Spleen (tissue), 11 donors: Measurements from ENCODE around the gene MIAT. TPM values are rescaled to one million over a fixed set of nuclear protein-coding genes. Genes with fewer than 3 reads are reported as not detected.

Source experiments
- DNase-seq: peaks from one replicate; pipeline ENCODE4 v3.0.0-alpha.2; 2020
- H3K27ac ChIP-seq, 8 donors: fragments of 200-600 bp; sonication (generic) in 7 of 8; 1 replicate in 4 of 8; 2 replicates in 4 of 8; pipeline versions ENCODE4 v1.5.0 to v1.8.0; 2016 to 2021; ENCODE audit warnings: inconsistent platforms in 4 of 8, mild to moderate bottlenecking in 4 of 8, moderate library complexity in 1 of 8
- H3K27me3 ChIP-seq, 7 donors: fragments of 200-600 bp; sonication (generic) in 6 of 7; replicated peaks in 1 of 7; 1 replicate in 4 of 7; 2 replicates in 3 of 7; pipeline versions ENCODE4 v1.5.0 to v1.8.0; 2016 to 2021; ENCODE audit warnings: inconsistent platforms in 3 of 7, mild to moderate bottlenecking in 1 of 7
- H3K36me3 ChIP-seq, 6 donors: fragments of 200-600 bp; sonication (generic) in 5 of 6; 1 replicate in 4 of 6; 2 replicates in 2 of 6; pipeline versions ENCODE4 v1.5.0 to v1.8.0; 2016 to 2021; ENCODE audit warnings: inconsistent platforms in 2 of 6
- H3K4me1 ChIP-seq, 6 donors: fragments of 200-600 bp; sonication (generic) in 5 of 6; 1 replicate in 3 of 6; 2 replicates in 3 of 6; pipeline versions ENCODE4 v1.5.0 to v1.8.0; 2016 to 2021; ENCODE audit warnings: inconsistent platforms in 3 of 6
- H3K4me3 ChIP-seq, 8 donors: fragments of 200-600 bp; sonication (generic) in 7 of 8; 1 replicate in 4 of 8; 2 replicates in 4 of 8; pipeline versions ENCODE4 v1.5.0 to v1.8.0; 2016 to 2021; ENCODE audit warnings: inconsistent platforms in 4 of 8, mild to moderate bottlenecking in 4 of 8, moderate library complexity in 2 of 8
- H3K9me3 ChIP-seq, 8 donors: fragments of 200-600 bp; sonication (generic) in 7 of 8; 1 replicate in 4 of 8; 2 replicates in 4 of 8; pipeline versions ENCODE4 v1.5.0 to v1.8.0; 2016 to 2021; ENCODE audit warnings: inconsistent platforms in 4 of 8
- POLR2A ChIP-seq, 3 donors: fragments of 450-650 bp; IDR thresholded peaks; one replicate each; pipeline ENCODE4 v1.5.1; 2017; ENCODE audit warnings: antibody characterized with exemption in 3 of 3, mild to moderate bottlenecking in 1 of 3
- POLR2AphosphoS5 ChIP-seq, 3 donors: sonication (generic); formaldehyde crosslinking; IDR thresholded peaks; one replicate each; pipeline ENCODE4 v1.5.1; 2017; ENCODE audit warnings: antibody characterized with exemption in 3 of 3
- WGBS, 5 donors: extraction: QIAGEN DNeasy Blood & Tissue Kit in 3 of 5; methylation state at CpG; one replicate each; pipeline versions ENCODE4 v1.1.5 to v1.1.7; 2013 to 2018; 5-methylcytosine and 5-hydroxymethylcytosine counted together
- intact Hi-C: fragments of 100-400 bp; cut with DNase I; formaldehyde crosslinking; loops from one replicate; pipeline ENCODE4 v1.15.0; 2023; ENCODE audit warnings: low total_unique reads
- polyA plus RNA-seq, 3 donors: library from polyadenylated mRNA; stranded (reverse); fragments of 200-250 nt; gene quantifications; one replicate each; pipeline ENCODE4 v1.2.1, GENCODE V29; 2013
- total RNA-seq, 7 donors: library from RNA; depleted of rRNA in 3 of 7; stranded (reverse); fragments of >200 nt in 3 of 7; fragmentation: NEBNext Ultra II Directional in 4 of 7; extraction: Animal tissue kit (Norgen Biotek cat#: 25700) in 4 of 7; gene quantifications; one replicate each; pipeline versions ENCODE4 v1.1.0 to v1.2.1, GENCODE V29; 2016 to 2021
- TF ChIP-seq, protein P1 (sequence below), 11 experiments: fragments of 200-600 bp in 7 of 11; fragments of 450-650 bp in 4 of 11; sonication (generic) in 4 of 11; IDR thresholded peaks in 8 of 11; conservative IDR thresholded peaks in 3 of 11; 1 replicate in 7 of 11; 2 replicates in 4 of 11; pipeline versions ENCODE4 v1.4.0 to v1.8.0; 2016 to 2021; ENCODE audit warnings: antibody characterized with exemption in 11 of 11, inconsistent platforms in 4 of 11, mild to moderate bottlenecking in 1 of 11
- donor health status: healthy with polysubstance abuse.
- donor health status: DM: no; HTN: no; CAD: no; lungs with moderate emphysema.
- donor health status: DM: no; HTN: no; CAD: no.
- donor health status: Bipolar disorder and iron deficiency.
- donor health status: healthy.
- donor health status: DM: no; HTN: no; CAD: no.
- donor health status: DM: yes; HTN: yes; CAD: no.

The MIAT gene
- total and polyA plus RNA-seq, 10 donors, result 0.77 to 62.4 (median 19.5) TPM

DNA sequence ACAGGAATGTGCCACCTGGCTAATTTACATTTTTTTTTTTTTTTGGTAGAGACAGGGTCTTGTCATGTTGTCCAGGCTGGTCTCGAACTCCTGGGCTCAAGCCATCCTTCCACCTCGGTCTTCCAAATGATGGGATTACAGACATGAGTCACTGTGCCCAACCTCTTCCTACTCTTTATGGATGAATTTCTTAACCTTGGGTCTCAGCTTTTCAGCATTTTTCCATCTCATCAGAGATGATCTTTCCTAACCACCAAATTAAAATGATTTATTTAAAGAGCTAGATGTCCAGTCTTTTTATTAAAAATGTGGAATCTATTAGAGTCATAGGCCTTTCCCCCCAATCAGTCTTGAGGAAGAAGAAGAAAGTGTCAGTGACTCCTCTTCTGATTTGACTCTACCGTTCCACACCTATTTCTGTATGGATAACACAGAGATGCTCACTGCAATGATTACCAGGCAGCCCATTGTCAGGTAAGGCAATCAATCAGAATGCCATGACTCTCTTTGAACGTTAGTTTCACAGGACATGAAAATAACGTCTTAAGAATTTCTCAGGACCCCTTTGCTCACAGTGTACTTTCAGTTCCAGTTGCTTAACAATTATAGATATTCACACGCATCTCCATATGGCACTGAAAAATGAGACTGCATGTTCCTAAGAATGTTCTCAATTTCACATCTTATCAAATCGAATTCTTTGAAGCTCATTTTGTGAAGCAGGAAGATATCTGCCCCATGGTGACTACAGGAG is 51.0 kb downstream of the MIAT start:
- H3K27ac ChIP-seq, result peak overlapping the region in 3 of 8 donors; percentile 1 to 57 (median 25)
- H3K9me3 ChIP-seq, result peaks cover 0 to 15% (median 12%) of the 10 kb centered on the region in 8 donors
- no peak for DNase-seq
- no peaks in the 10 kb centered on the region for H3K27me3 ChIP-seq
- no peak overlapping the region for H3K4me3 ChIP-seq
- intact Hi-C loops, result no loop called here
- TF ChIP-seq POLR2AphosphoS5 (IDR thresholded peaks at IDR 0.05), result no peak
- WGBS, 5 donors, result 71 to 79% (median 72%) methylated on average over 7 of the region's 7 CpGs
- peaks cover 0 to 54% (median 6%) of the 10 kb centered on the region in 6 donors for H3K36me3 ChIP-seq
- peaks cover 0 to 56% (median 17%) of the 10 kb centered on the region in 6 donors for H3K4me1 ChIP-seq

DNA sequence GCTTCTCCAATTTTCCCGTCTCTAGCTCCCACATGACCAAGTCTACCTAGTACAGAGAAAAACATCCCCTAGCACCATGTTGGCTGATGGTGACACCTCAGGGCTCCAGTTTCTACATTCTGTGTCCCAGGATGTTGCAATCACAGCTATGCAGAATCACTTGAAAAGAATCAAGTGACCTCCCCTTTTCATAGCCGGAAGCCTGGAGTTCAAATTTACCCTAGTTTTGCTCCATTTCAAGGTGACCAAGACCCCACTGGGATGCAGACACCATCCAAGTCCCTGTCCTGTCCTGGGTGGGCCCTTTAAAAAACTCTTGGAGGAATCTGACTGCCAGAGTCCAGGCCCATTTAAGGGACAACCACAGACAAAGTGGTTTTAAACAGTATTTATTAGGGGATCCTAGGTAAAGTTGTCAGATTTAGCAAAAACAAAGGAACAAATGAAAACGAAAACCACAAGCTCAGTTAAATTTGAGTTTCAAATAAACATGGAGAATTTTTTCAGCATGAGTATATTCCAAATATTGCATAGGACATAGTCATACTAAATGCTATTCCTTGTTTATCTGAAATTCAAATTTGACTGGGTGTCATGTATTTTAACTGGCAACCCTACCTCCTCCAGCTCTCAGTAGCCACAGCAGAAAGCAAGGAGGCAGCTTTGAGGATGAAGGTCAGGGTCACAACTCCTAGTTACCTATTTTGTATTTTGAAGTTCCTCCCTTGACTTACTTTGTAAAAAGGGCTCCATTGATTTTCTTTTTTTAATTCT is 52.4 kb downstream of the MIAT start:
- intact Hi-C loops, result no loop called here
- TF ChIP-seq, protein P1, sequence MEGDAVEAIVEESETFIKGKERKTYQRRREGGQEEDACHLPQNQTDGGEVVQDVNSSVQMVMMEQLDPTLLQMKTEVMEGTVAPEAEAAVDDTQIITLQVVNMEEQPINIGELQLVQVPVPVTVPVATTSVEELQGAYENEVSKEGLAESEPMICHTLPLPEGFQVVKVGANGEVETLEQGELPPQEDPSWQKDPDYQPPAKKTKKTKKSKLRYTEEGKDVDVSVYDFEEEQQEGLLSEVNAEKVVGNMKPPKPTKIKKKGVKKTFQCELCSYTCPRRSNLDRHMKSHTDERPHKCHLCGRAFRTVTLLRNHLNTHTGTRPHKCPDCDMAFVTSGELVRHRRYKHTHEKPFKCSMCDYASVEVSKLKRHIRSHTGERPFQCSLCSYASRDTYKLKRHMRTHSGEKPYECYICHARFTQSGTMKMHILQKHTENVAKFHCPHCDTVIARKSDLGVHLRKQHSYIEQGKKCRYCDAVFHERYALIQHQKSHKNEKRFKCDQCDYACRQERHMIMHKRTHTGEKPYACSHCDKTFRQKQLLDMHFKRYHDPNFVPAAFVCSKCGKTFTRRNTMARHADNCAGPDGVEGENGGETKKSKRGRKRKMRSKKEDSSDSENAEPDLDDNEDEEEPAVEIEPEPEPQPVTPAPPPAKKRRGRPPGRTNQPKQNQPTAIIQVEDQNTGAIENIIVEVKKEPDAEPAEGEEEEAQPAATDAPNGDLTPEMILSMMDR (IDR thresholded peaks at IDR 0.05 in 8 of 11, conservative IDR thresholded peaks at IDR 0.05 in 3 of 11), result no peak
- TF ChIP-seq POLR2AphosphoS5 (IDR thresholded peaks at IDR 0.05), result no peak
- TF ChIP-seq POLR2A (IDR thresholded peaks at IDR 0.05), result no peak
- Histone ChIP-seq H3K4me3 (no peak overlapping the region), H3K4me1 (peaks cover 0 to 65% (median 28%) of the 10 kb centered on the region in 6 donors), H3K36me3 (peaks cover 0 to 63% (median 10%) of the 10 kb centered on the region in 6 donors), H3K27ac (peak overlapping the region in 3 of 8 donors; percentile 1 to 57 (median 25)), H3K27me3 (no peaks in the 10 kb centered on the region), H3K9me3 (peaks cover 0 to 15% (median 12%) of the 10 kb centered on the region in 8 donors)
- 80 to 96% (median 92%) methylated on average over 3 of the region's 3 CpGs for WGBS, 5 donors
- no peak for DNase-seq

DNA sequence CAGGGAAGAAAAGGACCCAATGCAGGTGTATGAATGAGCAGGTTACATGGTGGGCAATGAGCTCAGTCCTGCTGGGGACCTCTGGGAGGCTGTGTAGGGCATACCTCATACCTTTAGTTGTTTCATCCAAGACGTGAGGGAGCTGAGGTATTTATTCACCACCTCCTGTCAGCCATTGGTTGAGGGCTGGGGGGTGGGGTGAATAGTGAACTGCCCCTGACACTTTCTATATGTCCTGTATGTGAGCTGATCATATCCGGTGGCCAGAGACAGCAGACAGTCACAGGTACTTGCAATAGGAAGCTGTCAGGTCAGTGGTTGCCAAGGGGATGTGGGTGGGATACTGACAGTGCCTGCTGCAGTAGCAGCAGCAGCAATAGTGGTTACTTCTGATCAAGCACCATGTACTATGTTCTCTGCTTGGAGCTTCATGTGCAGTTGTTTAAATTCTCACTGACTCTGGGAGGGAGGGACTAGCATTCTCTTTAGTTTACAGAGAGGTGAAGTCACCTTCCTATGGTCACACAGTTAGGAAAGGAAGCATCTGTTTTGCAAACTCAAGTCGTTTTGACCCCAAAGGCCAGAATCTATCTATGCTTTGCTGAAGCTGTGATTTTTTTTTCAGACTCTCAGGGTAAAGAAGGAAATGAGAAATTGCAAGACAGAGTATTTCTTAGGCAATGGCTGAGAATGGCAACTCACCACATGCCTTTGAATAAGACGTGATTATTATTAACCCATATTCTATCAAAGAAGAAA is 54.0 kb downstream of the MIAT start:
- peaks cover 0 to 68% (median 10%) of the 10 kb centered on the region in 6 donors for H3K36me3 ChIP-seq
- no peaks in the 10 kb centered on the region for H3K27me3 ChIP-seq
- H3K27ac ChIP-seq, result peak overlapping the region in 4 of 8 donors; percentile 1 to 68 (median 33)
- TF ChIP-seq POLR2AphosphoS5 (IDR thresholded peaks at IDR 0.05) (no peak), POLR2A (IDR thresholded peaks at IDR 0.05) (no peak)
- TF ChIP-seq, protein P1 (IDR thresholded peaks at IDR 0.05 in 8 of 11, conservative IDR thresholded peaks at IDR 0.05 in 3 of 11), result no peak
- H3K4me1 ChIP-seq, result peaks cover 0 to 52% (median 28%) of the 10 kb centered on the region in 6 donors
- peaks cover 0 to 15% (median 12%) of the 10 kb centered on the region in 8 donors for H3K9me3 ChIP-seq
- H3K4me3 ChIP-seq, result no peak overlapping the region
- intact Hi-C loops, result no loop called here
- whole genome bisulfite sequencing, 5 donors, result 31 to 60% (median 46%) methylated on average over 4 of the region's 4 CpGs
- DNase-seq, result peak; percentile 75

DNA sequence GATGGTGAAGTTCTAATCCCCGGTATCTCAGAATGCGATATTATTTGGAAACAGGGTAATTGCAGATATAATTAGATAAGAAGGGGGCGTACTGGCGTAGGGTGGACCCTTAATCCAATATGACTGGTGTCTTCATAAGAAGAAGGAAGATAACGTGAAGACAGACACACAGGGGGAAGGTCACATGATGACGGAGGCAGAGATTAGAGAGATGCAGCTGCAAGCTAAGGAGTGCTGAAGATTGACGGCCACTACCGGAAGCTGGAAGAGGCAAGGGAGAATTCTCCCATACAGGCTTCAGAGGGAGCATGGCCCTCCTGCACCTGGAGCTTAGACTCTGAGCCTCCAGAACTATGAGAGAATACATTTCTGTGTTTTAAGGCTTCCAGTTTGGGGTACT is 54.8 kb downstream of the MIAT start:
- WGBS, 5 donors, result 72 to 84% (median 79%) methylated on average over 8 of the region's 8 CpGs
- intact Hi-C loops, result no loop called here
- H3K36me3 ChIP-seq, result peaks cover 0 to 68% (median 9%) of the 10 kb centered on the region in 6 donors
- peak overlapping the region in 3 of 8 donors; percentile 30 to 68 (median 36) for H3K27ac ChIP-seq
- no peaks in the 10 kb centered on the region for H3K27me3 ChIP-seq
- TF ChIP-seq, protein P1 (IDR thresholded peaks at IDR 0.05 in 8 of 11, conservative IDR thresholded peaks at IDR 0.05 in 3 of 11), result no peak
- no peak for TF ChIP-seq POLR2AphosphoS5 (IDR thresholded peaks at IDR 0.05)
- no peak for TF ChIP-seq POLR2A (IDR thresholded peaks at IDR 0.05)
- peaks cover 0 to 7% (median 4%) of the 10 kb centered on the region in 8 donors for H3K9me3 ChIP-seq
- H3K4me3 ChIP-seq, result no peak overlapping the region
- peaks cover 0 to 52% (median 28%) of the 10 kb centered on the region in 6 donors for H3K4me1 ChIP-seq
- DNase-seq, result no peak
